Measurements from ENCODE around the gene SC5D.

Gene SC5D

DNA sequence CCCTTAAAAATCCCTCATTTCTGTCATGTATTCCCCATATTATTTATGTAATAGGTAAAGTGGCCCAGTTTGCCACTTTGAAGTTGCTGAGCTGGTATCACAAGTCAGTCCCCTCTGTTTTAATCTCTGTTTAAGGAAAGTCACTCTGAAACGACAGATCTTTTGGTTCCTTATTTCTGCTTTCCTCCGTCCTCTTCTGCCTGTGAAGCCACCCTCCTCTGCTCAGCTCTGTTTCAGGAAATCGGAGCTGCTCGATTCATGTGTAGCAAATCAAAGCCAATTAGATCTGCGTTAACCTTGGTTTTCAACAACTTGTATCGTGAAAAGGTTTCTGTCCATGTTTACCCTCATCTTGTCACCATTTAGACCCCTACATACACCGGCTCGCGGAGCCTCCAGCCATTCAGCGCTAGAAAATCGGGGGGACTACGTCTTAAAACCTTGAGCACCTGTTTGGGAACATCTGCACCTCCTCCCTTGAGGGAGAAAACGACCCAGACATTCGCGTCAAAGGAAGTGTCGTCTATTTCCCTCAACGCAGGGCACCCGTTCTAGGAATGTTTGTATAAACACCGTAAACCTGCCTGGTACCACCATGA is 576 bp upstream of the SC5D start:
- DNase-seq (ENCODE audit: low read depth in 2 of 3, low spot score in 1 of 3) = no peak

DNA sequence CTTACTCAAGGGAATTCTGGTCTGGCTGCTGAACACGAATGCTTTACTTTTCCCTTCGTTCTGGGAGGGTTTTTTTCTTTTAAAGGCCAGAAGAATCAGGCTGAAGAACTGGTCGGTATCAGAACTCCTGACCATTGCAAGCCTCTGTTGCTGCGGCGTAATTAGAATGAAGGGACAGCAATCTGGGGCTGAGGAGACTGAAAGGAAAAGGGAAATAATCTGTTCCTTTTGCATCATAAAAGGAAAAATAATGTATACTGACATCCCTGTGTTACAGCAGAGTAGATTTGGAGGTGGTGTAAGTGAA is 670 bp downstream of the SC5D start:
- DNase-seq (ENCODE audit: low read depth in 2 of 3, low spot score in 1 of 3) = no peak

DNA sequence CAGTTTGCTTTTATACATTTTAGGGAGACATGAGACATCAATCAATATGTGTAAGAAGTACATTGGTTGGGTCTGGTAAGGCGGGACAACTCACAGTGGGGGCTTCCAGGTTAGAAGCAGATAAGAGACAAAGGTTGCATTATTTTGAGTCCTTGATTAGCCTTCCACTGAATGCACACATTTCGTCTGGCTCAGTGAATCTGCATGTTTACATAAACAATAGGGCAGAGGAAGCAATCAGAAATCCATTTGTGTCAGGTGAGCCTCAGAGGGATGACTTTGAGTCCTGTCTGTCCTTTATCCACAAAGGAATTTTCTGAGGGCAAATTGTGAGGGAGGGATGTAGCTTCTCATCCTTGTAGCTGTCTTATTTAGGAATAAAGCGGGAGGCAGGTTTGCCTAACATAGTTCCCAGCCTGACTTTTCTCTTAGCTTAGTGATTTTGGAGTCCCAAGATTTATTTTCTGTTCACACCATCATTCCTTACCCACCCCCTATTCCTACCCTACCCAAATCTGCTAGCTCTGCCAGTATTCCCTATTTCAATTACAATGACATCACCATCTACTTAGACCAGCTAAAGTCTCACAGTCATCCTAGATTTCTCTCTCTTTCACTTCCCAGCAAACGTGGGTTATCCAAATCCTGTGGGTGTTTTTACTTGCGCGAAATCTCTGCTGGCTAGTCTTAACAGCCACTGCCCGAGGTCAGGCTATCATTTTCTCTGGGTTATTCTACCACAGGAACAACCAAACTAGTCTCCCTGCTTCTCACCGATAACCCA is 2.9 kb downstream of the SC5D start:
- no peak for DNase-seq (ENCODE audit: low read depth in 2 of 3, low spot score in 1 of 3)

DNA sequence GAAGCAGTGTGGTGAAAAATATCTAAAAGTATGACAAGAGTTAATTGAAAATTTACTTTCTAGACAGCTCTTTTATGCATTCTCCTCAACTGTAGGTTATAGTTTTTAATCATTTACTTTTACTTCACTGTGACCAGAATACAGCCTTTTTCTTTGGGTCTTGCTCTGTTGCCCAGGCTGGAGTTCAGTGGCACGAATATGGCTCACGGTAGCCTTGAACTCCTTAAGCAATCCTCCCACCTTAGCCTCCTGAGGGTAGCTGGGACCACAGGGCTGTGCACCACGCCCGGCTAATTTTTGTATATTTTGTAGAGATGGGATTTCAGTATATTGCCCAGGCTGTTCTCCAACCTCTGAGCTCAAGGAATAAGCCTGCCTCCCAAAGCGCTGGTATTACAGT is 5.3 kb downstream of the SC5D start:
- DNase-seq (ENCODE audit: low read depth in 2 of 3, low spot score in 1 of 3) = no peak

DNA sequence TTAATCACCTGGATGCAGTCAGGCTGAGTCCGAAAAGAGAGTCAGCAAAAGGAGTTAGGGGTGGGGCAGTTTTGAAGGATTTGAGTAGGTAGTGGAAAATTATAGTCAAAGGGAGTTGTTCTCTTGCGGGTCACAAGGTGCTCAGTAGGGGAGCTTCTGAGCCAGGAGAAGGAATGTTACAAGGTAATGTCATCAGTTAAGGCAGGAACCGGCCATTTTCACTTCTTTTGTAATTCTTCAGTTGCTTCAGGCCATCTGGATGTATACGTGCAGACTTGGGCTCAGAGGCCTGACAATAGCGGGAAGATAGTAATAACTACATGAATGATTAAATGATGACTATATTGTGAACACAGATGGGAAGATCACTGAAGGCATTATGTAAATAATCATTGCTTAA is 6.2 kb downstream of the SC5D start:
- DNase-seq (ENCODE audit: low read depth in 2 of 3, low spot score in 1 of 3) = no peak

DNA sequence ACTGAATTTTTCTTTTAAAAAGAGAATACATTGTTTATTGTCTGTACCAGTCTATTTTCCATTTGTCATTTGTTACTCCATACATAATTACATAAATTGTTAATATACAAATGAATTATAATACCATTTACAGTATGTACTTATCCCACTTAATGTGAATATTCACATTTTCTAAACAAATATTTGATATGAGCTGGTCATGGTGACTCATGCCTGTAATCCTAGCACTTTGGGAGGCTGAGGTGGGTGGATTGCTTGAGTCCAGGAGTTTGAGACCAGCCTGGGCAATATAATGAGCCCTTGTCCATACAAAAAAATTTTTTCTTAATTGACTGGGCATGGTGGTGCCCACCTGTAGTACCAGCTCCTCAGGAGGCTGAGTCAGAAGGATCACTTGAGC is 6.8 kb downstream of the SC5D start:
- no peak for DNase-seq (ENCODE audit: low read depth in 2 of 3, low spot score in 1 of 3)

DNA sequence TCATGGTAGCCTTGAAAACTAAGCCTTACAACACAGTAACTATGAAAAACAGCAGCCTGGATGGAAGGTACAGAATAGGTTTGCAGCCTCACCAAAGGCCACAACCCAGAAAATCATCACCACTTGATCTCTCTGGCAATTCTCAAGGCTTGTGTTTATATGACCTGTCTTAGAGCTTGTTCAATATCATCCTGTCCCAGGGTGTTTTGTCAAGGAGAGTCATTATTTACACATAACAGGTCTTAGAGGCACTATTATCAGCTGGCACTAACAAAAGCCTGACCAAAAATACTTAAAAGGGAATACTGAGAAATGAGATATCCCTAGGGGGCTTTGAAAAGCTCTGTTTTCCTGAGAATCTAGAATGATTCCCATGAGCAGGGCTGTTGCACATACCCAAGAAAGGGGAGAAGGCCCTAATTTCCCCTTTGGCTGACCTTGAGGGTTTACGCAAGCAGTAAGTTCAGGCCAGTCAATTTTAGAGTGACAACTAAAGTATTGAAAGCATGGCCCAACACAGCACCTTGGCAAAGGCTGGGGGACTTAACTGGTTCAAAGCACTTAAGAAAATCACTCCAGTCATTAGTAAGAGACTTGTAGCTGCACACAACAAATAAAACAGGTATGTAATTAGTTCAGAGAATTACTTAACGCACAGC is 7.9 kb downstream of the SC5D start:
- no peak for DNase-seq (ENCODE audit: low read depth in 2 of 3, low spot score in 1 of 3)

DNA sequence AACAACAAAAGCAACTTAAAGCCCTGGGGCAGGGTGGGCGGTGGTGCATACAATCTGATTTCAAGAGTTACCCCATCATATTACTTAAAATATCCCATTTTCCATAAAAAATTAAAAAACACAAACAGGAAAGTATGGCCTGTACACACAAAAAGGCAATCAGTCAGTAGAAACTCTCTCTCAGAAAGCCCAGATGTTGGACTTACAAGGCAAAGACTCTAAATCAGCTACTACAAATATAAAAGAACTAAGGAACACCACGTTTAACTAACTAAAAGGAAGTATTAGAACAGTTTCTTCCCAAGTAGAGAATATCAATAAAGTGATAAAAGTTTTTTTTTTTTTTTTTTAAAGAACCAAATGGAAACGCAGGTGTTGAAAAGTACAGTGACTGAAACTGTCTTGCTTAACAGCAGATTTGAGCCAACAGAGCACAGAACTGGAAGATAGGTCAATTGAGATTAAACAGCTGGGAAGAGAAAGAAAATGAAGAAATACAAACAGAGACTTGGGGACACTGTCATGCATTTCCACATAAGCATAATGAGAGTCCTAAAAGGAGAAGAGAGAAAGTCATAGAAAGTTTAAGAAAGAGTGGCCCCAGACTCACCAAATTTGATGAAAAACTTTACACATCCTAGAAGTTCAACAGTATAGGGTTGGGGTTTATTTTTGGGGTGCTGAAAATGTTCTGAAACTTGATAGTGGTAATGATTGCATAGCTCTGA is 8.6 kb downstream of the SC5D start:
- DNase-seq (ENCODE audit: low read depth in 2 of 3, low spot score in 1 of 3) = no peak

DNA sequence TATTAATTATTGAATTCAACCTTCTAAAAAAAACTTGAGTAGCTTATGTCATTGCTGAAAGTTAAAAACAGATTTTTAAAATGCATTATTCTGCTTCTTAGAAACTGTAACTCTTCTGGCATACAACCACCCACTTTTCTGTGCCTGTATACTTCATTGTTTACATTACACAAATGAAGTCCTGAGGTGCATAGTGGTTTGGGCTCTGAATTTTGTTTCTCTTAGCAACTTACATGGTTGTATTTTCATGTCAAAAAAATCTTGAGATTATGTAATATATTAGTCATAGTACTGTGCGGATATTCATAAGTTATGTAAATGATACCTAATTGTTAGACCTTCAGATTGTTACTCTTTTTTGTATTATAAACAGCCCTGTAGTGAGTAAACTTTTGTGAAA is 12.2 kb downstream of the SC5D start:
- DNase-seq (ENCODE audit: low read depth in 2 of 3, low spot score in 1 of 3) = no peak

DNA sequence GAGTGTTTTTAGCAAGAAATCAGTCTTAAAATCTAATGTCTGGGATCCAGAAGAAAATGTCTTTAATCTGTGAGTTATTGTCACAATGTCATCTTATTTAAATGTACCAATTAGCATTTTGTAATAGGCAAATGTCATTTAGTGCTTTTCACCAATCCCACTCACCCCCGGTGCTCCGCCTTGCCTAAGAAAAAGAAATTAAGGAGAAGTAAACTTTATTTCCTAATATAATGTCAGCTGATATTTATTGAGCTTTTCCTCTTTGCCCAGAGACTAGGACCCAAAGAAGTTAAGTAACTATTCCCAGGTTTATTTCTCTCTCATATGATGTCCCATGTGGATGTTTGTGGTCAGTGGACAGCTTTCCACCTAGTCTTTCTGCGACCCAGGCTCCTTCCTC is 16.2 kb downstream of the SC5D start:
- DNase-seq (ENCODE audit: low read depth in 2 of 3, low spot score in 1 of 3) = no peak

DNA sequence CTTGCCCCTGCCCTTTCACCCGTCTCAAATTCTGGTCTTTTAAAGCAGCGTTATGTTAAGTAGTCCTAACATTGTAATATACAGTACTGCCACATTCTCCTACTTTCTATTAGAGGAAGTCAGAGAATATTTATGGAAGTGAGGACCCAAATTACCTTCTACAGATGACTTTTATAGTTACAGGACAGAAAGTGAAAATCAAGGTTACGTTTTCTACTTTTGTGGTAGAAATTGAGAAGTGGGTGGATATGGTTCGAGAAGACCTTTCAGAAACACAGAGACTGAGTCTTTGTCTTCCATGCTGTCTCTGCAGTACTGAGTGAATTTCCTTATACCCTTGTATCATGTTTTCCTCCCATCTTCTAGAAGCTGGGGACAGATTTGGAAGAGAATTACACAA is 17.1 kb downstream of the SC5D start:
- DNase-seq (ENCODE audit: low read depth in 2 of 3, low spot score in 1 of 3) = no peak

DNA sequence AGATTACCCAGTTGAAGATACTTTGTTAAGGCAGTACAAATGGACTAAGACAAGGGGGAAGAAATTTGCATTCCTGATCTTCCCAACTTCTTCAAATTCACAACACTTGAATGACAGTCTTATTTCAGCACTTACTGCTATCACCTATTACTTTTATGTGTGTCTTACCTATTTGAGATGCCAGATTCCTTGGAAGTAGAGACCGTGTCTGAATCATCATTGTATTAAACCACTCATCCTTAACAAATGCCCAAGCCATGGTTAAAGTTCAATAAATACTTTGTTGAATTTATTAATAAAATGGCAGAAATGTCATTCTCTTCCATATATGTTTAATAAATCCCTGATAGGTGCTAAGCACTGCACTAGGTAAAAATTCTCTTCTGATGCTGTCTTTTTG is 18.3 kb downstream of the SC5D start:
- no peak for DNase-seq (ENCODE audit: low read depth in 2 of 3, low spot score in 1 of 3)

DNA sequence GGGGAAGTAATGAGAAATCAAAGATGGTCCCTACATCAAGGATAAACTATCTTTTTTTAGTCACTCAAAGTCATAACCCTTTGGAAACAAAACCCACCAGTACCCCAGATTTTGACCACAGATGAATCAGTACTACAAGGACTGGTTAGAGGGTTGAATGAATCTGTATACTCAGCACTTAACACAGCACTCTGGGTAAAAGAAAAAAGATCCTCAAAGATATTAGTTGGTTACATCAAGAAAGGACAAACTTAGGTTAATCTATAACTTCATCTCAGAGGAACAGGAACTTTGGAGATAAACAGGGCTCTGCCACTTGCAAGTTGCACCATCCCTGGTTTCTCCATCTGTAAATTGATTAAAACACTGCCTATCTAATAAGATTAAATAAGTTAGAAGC is 18.8 kb downstream of the SC5D start:
- no peak for DNase-seq (ENCODE audit: low read depth in 2 of 3, low spot score in 1 of 3)

DNA sequence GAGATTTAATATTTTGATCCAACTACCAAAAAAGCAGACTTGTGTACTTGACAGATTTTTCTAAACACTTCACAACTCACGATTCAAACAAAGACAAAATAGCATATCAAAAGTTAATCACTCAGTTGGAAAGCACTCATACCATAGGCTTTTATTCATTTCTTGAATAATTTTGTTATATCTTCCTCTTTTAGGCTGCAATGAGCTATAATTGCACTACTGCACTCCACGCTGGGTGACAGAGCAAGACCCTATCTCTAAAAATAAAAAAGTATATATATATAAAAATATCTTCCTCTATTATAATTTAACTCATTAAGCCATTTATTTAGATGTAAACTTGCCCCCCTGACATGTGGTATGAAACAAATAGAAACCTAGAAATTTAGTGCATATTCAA is 19.9 kb downstream of the SC5D start:
- DNase-seq (ENCODE audit: low read depth in 2 of 3, low spot score in 1 of 3) = no peak

DNA sequence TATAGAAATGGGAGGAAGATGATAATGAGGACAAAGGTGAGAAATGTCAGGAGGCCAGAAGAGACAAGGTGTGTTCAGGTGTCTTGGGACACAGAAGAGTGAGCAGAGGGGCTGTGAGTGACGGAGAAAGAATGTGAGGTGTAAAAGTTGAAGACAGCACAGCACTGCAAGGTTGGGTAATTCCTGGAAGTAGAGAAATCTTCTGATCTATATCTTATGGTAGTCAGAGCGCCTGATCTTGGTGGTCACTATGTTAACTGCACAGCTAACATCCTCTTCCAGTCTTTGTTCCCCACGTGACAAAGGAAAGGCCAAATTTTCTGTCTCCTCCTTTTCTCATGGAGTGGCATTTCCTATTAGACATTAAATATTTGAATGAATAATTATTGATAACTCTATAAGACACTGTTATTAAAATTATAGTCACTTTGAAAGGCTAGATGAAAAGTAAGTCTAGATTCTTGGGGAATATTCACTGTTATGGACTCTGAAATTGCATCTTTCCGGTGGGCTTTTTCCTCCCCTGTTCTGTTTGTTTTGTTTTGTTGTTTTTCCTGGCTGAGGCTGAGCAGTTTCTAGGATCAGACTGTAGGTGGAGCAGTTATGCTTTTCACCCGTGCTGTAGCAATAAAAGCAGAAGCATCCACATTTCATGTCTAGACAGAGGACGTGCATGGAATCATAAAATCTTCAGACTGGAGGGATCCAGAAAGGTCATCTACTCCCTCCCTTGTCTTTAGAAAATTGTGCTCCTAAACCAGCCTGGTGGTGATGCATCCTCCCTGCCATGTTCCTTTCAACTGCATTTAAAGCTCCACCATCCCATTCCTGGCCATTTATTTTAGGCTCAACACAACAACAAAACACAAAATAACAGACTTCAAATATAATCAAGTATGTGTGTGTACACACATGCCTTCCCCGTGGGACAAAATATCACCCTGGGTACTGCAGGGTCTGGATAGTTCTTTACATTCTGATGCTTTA is 26.6 kb downstream of the SC5D start:
- DNase-seq (ENCODE audit: low read depth in 2 of 3, low spot score in 1 of 3) = no peak

DNA sequence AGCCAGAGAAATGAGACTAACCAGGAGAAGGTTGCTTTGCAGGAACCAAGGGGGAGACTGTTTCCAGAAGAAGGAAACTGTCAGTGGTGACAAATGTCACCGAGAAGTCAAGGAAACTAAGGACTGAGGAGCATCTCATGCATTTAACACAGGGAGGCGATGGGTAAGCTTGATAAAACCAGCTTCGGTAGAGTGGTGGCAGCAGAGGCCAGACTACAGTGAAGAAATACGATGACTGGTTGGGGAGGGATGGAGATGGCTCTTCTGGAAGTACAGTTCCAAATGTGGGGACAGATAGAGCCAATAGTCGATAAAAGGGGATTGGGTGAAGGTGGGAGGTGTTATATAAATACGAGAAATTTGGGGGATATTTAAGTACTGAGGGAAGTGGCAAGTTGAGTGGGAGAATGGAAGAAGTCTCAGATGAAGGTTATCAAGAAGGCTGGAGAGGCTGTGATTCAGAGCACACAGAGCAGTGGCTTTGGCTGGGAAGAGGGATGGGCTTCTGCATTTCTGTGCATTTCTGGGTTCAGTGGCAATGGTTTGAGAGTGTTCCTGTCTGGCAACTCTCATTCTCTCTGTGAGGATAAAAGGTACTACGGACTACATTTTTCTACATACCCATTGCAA is 29.2 kb downstream of the SC5D start:
- no peak for DNase-seq (ENCODE audit: low read depth in 2 of 3, low spot score in 1 of 3)

DNA sequence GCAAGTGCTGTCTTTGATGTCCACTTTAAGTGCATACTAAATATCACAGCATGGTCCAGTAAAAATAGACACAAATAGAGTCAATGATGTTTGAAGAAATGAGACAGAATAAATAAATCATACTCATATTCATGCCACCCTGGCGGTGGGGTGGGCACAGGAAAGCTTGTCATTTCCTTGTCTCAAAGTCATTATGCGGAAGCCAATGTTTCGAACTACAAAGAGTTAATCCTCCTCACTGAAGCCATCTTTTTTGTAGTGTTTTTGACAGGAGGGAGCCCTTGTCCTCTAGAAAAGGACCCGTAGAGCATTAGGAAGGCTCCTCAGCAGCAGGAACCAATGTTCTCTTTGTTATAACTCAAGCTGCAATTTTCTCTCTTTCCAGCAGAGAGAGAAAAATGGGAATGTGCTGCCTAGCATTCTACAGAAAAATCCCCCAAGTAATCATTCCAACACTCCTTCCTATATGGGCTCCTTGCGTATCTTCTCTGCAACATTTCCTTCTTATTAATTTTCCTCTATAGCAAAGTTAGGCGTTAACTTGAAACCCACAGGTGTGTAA is 30.6 kb downstream of the SC5D start:
- DNase-seq (ENCODE audit: low read depth in 2 of 3, low spot score in 1 of 3) = no peak

DNA sequence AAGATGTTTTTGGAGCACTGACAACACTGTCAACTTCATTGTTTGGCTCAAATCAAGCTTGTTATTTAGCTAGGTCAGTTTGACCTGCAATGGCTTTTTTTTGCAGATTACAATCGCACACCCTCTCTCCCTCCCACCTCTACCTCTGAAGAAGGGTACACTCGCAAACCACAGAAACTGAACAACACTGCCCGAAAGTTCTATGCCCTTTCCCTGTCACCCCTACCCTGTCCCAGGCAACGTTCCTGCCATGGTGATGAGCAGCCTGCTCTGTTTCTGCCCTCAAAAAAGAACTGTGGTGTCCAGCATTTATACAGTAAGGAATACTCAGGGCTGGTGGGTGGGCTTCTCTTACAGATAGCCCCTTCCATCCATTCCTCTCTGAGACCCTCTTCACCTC is 33.7 kb downstream of the SC5D start:
- DNase-seq (ENCODE audit: low read depth in 2 of 3, low spot score in 1 of 3) = no peak

DNA sequence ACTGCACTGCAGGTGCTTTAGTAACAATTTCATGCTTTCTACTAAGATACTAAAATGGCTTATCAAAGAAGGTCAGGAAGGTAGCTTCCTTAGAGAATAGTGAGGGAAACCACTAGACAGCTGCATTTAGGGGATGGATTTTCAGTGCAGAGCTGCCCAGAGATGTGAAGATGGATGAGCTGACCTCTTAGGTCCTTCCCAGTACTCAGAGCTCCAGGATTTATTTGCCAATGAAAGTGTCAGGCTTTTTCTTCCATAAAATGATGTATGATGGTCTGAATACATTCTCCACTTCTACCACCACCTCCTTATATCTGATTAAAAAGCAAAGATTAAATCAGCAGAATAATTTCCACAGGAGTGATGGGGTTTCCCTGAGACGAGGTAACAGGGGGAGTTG is 35.0 kb downstream of the SC5D start:
- no peak for DNase-seq (ENCODE audit: low read depth in 2 of 3, low spot score in 1 of 3)
